ENCODE data around the gene STOML1.
"Not testable (repeated sequence)": the region's sequence is repeated elsewhere in the genome, so short reads cannot be mapped to it uniquely, and the experiment has no call there.

DNA sequence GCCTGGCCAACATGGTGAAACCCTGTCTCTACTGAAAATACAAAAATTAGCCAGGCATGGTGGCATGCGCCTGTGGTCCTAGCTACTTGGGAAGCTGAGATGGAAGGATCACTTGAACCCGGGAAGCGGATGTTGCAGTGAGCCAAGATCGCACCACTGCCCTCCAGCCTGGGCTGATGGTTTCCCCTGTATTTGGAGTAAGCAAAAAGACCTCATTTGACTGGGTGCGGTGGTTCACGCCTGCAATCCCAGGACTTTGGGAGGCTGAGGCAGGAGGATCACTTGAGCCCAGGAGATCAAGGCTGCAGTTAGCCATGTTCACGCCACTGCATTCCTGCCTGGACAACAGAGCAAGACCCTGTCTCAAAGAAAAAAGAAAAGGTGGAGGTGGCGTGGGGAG, 53.6 kb downstream of the STOML1 start:
- TF ChIP-seq, protein P1, sequence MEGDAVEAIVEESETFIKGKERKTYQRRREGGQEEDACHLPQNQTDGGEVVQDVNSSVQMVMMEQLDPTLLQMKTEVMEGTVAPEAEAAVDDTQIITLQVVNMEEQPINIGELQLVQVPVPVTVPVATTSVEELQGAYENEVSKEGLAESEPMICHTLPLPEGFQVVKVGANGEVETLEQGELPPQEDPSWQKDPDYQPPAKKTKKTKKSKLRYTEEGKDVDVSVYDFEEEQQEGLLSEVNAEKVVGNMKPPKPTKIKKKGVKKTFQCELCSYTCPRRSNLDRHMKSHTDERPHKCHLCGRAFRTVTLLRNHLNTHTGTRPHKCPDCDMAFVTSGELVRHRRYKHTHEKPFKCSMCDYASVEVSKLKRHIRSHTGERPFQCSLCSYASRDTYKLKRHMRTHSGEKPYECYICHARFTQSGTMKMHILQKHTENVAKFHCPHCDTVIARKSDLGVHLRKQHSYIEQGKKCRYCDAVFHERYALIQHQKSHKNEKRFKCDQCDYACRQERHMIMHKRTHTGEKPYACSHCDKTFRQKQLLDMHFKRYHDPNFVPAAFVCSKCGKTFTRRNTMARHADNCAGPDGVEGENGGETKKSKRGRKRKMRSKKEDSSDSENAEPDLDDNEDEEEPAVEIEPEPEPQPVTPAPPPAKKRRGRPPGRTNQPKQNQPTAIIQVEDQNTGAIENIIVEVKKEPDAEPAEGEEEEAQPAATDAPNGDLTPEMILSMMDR (IDR thresholded peaks at IDR 0.05): not testable (repeated sequence)
- not testable (repeated sequence) for TF ChIP-seq POLR2A (IDR thresholded peaks at IDR 0.05)
